SKM-1 treated with dmso at 0.1 percent for 144 hours (cell line): Measurements from ENCODE around the gene RELL2.

Experiments used
- DNase-seq: peaks from one replicate; lab custom pipeline; 2025; ENCODE audit not compliant: unreplicated experiment; lab: John Stamatoyannopoulos, UW

Gene RELL2

DNA sequence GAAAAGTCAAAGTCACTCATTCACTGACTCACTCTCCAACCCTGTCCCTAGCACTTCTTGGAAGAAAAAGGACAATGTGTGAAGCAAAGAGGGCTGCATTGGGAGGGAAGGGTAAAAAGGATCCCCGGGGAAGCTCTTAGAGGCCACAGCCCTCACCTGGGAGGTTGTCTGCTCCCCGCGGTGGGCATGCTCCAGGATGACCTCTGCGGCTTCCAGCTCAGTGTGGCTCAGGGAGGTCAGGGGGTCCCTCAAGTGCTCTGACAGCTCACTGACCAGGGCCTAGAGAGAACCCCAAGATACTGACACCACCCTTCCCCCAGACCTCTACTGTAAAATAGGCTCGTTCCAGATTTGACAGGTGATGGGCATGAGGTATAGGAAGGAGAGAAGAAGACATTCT, 10.4 kb downstream of the RELL2 start:
- no peak for DNase-seq

- DNase-seq = no peak
These were observed 11.1 kb downstream of the RELL2 start for GRCh38 chr5:141647851-141648250.

- no peak for DNase-seq
These were observed 12.4 kb downstream of the RELL2 start for GRCh38 chr5:141649056-141649688.

DNA sequence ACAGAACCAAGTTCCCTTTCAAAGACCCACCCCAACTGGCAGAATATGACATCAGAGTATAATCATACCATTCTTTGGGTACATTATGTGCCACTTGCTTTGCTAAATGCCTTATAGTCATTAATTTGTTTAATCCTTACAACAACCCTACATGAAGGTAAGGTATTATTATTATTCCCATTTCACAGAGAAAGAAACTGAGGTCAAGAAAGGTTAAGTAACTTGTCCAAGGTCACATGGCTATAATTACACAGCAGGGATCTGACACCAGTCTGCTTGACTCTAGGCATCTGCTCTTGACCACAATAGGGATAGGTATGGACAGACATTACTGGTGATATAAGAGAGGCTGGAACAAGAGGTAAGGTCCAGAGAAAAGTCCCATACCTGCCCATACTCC, 13.2 kb downstream of the RELL2 start:
- no peak for DNase-seq

DNA sequence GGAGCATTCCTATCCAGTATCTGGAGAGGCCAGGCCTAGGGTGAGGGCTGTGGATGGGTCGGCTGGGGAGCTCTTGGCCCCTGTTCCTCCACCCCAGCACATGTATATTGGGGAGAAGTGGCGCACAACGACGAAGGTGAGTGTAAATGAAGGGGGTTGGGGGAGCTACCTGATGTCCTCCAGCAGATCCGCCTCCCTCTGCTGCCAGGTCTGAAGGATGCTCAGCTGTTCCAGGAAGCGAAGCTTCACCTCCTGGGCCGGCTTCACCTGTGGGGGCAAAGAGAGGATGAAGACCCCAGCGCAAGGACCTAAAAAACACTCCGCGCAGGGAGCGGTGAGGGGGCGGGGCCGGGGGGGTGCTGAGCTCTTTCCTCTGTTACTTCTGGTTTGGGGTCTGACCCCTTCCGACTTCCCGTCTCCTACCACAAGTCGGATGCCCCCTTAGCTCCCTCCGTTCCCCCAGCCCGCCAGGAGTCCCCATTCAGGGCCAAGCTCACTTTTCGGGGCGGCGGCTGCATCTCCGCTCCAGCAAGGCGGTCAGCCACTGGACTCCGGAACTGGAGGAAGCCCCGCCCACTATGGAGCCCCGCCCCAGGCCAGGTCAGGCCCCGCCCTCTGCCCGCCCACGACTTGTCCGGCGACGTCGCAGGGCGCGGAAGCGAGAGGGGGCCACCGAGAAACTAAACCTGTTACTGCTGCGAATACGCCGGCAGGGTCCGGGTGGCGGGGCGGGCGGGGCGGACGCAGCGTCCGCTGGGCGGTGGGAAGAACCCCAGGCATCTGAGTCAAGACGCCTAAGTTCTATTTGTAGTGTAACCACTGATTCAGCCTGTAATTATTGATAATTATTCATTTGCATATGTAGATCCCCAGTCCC, 14.3 kb downstream of the RELL2 start, which contains the start of gene FCHSD1:
FCHSD1 (minus strand) TSS at position 568 of the 877 bp plus-strand sequence; CDS start at position 518, 50 bp downstream.
- DNase-seq = peak; percentile 55

DNA sequence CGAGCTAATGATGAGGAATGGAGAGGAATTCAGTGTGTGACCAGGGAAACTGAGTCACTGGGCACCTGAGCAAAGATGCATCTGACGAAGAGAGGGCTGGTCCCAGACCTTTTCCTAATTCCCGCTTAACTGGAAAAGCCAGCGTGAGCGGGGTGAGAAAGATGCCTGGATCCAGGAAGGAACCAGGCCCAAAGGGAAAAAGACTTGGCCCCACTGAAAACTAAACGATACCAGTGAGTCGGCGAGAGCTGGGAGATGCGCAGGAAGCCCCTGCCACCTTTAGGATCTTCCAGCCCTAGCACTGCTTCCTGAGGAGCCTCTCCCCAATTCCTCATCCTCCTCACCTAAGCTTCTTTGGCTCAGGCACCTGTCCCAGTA, 14.9 kb downstream of the RELL2 start:
- no peak for DNase-seq

DNA sequence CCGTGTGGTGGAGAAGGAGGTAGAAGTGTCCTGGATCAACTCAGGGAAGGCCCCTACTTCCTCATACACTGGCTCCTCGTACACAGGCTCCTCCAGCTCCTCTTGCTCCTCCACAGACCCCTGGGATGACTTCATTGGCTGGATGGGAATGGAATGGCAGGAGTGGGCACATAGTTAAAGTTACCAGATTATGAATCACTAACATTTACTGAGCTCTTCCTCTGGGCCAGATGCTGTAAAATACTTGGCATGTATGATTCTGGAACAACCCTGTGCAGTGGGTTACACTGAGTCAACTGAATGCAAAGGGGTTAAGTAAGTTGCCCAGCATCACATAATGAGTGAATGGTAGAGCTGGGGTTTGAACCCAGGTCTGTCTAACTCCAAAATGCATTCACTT, 17.5 kb downstream of the RELL2 start:
- DNase-seq = no peak

GRCh38 chr5:141655020-141655419, 18.2 kb downstream of the RELL2 start:
- DNase-seq = no peak

DNA sequence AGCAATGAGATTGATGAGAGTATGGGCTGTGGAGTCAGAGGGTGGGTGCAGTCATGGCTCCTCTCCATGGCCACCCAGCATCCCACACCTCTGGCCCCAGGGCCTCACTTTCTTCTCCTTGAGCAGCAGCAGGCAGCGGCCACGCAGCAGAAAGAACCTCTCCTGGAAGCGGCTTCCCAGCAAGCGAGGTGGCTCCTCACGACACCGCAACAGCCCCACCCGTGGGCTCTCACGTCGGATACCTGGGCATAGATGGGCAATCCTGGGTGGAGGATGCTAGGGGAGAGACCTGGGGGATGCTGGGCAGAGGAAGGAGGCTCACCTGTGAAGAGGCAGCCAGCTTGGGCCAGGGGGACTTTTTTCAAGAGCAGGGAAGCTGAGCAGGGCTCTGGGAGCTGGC, 19.6 kb downstream of the RELL2 start:
- DNase-seq = no peak

DNA sequence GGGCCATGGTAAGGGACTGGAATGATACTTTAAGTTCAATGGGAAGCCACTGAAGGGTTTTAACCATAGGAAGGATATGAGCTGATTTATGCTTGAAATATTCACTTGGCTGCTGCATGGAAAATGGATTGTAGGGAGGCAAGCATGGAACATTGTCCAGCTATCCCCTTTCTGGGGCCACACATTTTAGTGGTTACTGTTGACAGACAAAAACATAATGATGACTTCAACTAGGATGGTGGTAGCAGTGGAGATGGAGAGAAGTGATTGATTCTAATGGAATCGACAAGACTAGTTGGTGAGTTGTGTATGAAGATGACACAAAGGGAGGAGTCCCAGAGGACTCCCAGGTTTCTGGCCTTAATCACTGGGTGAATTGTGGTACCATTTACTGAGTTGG, 20.6 kb downstream of the RELL2 start:
- no peak for DNase-seq

DNA sequence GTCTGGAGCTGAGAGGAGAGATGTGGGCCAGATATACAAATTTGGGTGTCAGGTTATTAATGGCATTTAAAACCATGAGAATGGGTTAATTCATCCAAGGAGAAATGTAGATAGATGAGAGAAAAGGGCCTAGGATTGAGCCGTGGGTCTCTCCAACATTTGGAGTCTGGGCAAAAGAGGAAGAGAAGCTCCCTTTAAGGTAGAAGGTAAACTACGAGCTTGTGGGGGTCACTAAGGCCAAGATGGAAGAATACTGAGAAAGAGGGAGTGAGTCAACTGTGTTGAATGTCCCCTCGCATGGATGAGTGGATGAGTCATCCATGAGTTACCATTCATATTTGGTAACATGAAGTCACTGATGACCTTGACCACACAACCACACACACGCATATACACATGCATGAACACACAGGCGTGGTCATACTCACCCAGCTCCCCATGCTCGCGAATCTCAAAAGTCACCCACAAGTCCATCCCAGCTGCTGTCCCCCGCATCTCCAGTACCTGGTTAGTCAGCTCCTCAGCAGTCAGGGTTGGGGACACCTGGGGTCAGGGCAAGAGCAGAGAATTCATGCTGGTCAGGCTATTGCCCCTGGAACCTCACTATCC, 21.2 kb downstream of the RELL2 start:
- no peak for DNase-seq

DNA sequence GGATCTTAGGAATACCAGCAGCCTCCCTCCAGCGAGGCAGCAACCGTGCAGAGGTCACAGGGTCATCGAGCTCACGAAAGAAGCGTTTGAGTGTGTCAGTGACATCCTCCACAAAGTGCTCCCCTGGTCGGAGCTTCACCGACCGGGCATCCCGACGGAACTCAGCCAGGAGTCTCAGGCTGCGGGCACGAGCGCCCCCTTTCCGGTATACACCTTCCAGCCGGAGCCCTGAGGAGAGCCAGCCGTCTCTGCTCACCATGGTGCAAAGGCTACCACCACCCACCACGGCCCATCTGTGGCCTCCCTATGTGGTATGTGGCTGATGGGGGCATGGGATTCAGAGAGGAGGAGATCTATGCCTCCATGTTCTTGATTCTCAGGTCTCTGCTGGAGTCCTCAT, 25.2 kb downstream of the RELL2 start:
- DNase-seq = no peak

DNA sequence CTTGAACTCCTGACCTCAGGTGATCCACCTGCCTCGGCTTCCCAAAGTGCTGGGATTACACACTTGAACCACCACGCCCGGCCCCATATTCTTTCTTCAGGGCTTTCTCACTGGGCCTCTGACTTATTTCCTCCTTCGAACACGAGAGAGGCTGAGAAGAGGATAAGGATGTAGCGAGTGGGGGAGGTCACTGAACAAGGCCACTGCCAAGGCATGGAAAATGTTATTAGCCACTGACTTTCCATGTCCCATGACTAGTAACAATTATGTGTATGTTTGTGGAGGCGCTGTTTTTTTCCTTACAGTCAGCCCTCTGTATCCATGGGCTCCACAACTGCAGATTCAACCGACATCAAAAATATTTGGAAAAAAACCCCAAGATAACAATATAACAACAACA, 26.7 kb downstream of the RELL2 start:
- no peak for DNase-seq

DNA sequence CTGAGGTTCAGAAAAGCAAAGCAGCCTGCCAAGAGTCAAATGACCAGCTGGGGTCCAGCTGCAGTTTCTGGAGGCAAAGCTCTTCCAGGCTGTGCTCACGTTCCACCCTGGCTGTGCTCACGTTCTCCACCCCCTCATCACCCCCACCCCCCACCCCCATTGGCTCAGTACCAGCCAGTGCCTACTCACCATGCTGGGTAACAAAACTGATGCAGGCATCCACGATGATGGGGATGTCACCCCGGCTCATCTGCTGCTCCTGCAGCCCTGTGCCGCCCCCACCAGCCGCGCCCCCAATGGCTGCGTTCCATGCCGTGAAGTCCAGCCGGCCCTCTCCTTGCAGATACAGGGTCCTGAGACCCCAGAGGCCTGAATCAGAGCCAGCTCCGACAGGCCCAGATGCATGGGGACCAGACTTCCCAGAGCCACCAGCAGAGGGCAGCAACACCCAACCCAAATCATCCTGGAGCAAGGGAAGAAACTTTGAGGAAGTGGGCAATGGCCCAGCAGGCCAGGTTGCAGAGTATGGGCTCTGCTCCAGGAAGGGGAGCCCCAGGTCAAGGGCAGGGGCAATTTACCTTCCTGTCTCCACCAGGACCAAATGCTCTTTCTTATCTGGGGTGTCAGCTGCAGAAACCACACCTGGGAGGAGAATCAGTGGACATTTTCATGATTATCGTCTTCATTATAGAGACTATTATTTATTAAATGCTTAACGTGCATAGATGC, 28.1 kb downstream of the RELL2 start:
- peak; percentile 77 for DNase-seq

DNA sequence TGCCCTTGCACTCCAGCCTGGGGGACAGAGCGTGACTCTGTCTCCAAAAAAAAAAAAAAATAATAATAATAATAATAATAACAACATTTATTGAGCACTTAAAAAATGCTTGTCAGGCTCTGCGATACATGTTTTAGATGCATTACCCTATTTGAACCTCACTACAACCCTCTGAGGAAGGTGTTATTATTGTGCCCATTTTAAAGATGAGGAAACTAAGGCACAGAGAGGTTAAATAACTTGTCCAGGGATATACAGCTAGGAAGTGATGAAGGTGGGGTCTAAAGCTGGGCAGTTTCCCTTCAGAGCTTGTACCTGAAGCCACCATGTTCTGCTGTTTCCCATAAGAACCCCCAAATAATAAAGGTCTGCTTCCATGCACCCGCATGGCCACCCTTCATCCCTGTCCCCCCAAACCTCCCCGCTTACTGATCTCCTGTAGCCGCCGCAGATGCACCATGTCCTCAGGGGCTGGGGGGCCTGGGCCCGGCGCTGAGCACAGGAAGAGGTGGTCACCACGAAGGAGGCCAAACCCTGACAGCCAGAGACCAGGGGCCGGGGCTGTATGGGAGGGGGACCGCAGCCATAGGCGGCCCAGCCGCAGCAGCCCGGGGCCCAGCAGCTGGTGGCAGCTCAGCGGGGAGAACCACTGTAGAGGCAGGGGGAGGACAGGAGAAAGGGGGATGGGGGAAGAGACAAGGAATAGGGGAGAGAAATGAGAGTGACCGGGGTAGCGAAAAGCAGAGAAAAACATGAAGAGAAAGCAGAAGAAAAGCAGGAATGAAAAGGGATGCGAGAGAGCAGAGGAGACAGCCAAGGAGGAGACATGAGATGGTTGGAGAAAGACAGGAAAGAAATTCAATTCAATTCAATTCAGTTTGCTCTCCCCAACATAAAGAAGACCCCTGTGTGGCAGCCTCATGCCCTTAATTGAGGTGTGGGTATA, 29.5 kb downstream of the RELL2 start:
- no peak for DNase-seq

DNA sequence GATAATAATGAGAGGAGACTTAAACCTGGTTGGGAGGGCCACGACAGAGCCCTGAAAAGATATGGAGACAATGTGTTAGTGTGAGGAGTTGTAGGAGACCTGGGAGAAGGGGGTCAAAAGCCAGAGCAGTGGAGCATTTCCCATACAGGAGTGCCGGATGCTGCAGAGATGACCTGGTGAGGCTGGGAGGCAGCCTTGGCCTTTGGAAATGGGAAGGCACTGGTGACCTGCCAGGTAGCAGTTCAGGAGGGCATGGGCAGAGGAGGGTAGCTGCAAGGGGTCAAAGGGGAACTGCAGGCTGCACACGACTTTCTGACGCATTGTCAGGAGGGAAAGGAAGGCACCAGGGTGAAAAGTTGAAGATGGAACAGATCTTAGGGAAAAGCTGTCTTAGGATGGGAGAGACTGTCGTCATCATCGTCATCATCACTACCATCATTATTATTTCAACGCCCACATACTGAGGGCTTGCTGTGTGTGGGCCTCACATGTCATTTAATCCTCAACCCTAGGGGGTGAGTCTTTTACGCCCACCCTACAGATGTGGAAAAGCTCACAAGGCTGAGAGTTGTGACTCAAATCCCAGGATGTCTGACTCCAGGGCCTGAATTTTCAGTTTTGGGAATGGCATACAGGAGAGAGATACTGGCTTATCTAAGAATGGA, 31.9 kb downstream of the RELL2 start:
- no peak for DNase-seq

- DNase-seq = no peak
These were observed 32.7 kb downstream of the RELL2 start for GRCh38 chr5:141669520-141669919.

GRCh38 chr5:141672071-141672840, 35.5 kb downstream of the RELL2 start:
- DNase-seq = no peak
